Measurements from ENCODE around the gene CXCL11. TPM values are rescaled to one million over a fixed set of nuclear protein-coding genes. Genes with fewer than 3 reads are reported as not detected.

CXCL11 gene
- total and polyA plus RNA-seq, 9 of the 15 experiments (the other 6 are each of a cell fraction or from before 2014, with no cell fraction given) = 2.1 to 9.1 (median 4.5) TPM

- TF ChIP-seq SIX5 (IDR thresholded peaks at IDR 0.05; ENCODE audit: borderline replicate concordance in 1 of 2, insufficient read depth in 1 of 2, low read depth in 1 of 2, low read length in 2 of 2) (no peak), ZNF354B (CRISPR knock-in tag; IDR thresholded peaks at IDR 0.05) (no peak), TAL1 (IDR thresholded peaks at IDR 0.05) (peak; percentile 52), ATF4 (CRISPR knock-in tag; IDR thresholded peaks at IDR 0.05) (peak; percentile 91), NCOA1 (IDR thresholded peaks at IDR 0.05; ENCODE audit: low read depth) (peak; percentile 34; the same call in 1 of the 2 replicates), COPS2 (conservative IDR thresholded peaks at IDR 0.05) (no peak), TRIM28 (IDR thresholded peaks at IDR 0.05) (no peak), ATF3 (IDR thresholded peaks at IDR 0.05) (peak; percentile 96), ATF3 (CRISPR knock-in tag; conservative IDR thresholded peaks at IDR 0.05) (0 out of 2 replicates have a peak, but pooled peaks have one; percentile 53), ZBTB40 (IDR thresholded peaks at IDR 0.05) (no peak), ZBTB40 (CRISPR knock-in tag; IDR thresholded peaks at IDR 0.05) (no peak), CXXC5 (CRISPR knock-in tag; IDR thresholded peaks at IDR 0.05) (peak; percentile 40; the same call in 1 of the 2 replicates), POLR2H (tag; IDR thresholded peaks at IDR 0.05; ENCODE audit: low read depth) (peak; percentile 75), ZNF592 (IDR thresholded peaks at IDR 0.05) (0 out of 2 replicates have a peak, but pooled peaks have one; percentile 43)
Observed at GRCh38 chr4:76002176-76002575, 33.7 kb downstream of the CXCL11 start (continued).
